Sigmoid colon (tissue), 4 donors: ENCODE data around the gene SLC6A18.

Experiments
- CTCF ChIP-seq, 4 experiments: fragments of 450-650 bp in 3 of 4; fragments of 200-600 bp in 1 of 4; IDR thresholded peaks; one replicate each; pipeline ENCODE4 v1.5.1; 2016 to 2019; ENCODE audit warnings: antibody characterized with exemption in 4 of 4, mild to moderate bottlenecking in 3 of 4, moderate library complexity in 2 of 4
- POLR2A ChIP-seq, 2 donors: fragments of 450-650 bp; IDR thresholded peaks; one replicate each; pipeline ENCODE4 v1.6.1; 2016; ENCODE audit warnings: antibody characterized with exemption in 2 of 2, mild to moderate bottlenecking in 2 of 2, moderate library complexity in 2 of 2
- POLR2AphosphoS5 ChIP-seq, 4 donors: sonication (generic); formaldehyde crosslinking; IDR thresholded peaks; one replicate each; pipeline ENCODE4 v1.6.1; 2017; ENCODE audit warnings: antibody characterized with exemption in 4 of 4

- TF ChIP-seq CTCF (IDR thresholded peaks at IDR 0.05): no peak
- no peak for TF ChIP-seq POLR2A (IDR thresholded peaks at IDR 0.05)
- no peak for TF ChIP-seq POLR2AphosphoS5 (IDR thresholded peaks at IDR 0.05)
These were observed 40.6 kb downstream of the SLC6A18 start for GRCh38 chr5:1265461-1266455.
